ENCODE measurements around the gene TBC1D2.

TBC1D2 gene

DNA sequence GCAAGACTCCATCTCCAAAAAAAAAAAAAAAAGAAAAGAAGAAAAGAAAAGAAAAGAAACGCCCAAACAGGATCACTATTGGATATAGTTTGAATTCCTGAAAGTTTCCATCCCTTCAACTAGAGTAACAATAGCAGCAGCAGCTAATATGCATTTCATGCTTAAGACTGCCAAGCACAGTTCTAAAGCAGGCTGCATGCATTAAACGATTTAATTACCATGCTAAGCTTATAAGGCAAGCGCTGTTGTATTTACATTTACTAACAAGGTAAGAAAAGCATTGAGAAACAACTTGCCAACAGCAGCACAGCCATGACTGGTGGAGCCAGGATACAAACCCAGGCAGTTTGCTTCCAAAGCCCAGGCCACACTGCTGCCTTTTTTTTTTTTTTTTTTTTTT, 13.0 kb downstream of the TBC1D2 start:
- TF ChIP-seq, protein P1, sequence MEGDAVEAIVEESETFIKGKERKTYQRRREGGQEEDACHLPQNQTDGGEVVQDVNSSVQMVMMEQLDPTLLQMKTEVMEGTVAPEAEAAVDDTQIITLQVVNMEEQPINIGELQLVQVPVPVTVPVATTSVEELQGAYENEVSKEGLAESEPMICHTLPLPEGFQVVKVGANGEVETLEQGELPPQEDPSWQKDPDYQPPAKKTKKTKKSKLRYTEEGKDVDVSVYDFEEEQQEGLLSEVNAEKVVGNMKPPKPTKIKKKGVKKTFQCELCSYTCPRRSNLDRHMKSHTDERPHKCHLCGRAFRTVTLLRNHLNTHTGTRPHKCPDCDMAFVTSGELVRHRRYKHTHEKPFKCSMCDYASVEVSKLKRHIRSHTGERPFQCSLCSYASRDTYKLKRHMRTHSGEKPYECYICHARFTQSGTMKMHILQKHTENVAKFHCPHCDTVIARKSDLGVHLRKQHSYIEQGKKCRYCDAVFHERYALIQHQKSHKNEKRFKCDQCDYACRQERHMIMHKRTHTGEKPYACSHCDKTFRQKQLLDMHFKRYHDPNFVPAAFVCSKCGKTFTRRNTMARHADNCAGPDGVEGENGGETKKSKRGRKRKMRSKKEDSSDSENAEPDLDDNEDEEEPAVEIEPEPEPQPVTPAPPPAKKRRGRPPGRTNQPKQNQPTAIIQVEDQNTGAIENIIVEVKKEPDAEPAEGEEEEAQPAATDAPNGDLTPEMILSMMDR (IDR thresholded peaks at IDR 0.05; ENCODE audit: low read length, missing control alignments) = no peak
- DNase-seq (ENCODE audit: low read depth) = no peak
- H3K4me3 ChIP-seq (replicated peaks; ENCODE audit: low read depth, low read length) = no peak overlapping the region

- H3K4me3 ChIP-seq (replicated peaks; ENCODE audit: low read depth, low read length) = no peak overlapping the region
- no peak for DNase-seq (ENCODE audit: low read depth)
- TF ChIP-seq, protein P1 (IDR thresholded peaks at IDR 0.05; ENCODE audit: low read length, missing control alignments) = peak; percentile 17
Observed at GRCh38 chr9:98241357-98242300, 13.8 kb downstream of the TBC1D2 start.

DNA sequence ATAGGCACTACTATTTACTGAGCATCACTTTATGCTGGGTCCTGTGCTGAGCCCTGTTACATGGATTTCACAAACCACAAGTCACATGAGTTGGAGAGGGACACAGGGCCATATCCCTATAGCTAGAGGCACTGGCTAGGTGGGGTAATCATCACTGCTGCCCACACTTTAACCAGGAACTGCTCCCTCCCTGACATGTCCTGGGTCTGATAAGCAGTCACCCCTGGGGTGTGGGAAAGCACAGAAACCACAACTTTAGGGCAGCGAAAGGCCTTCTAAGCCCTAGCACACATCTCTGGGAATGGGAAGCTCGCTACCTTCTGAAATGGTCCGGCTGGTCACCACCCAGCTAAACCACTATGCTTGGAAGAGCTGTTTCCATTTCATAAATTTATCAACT, 15.0 kb downstream of the TBC1D2 start:
- TF ChIP-seq, protein P1 (IDR thresholded peaks at IDR 0.05; ENCODE audit: low read length, missing control alignments) = no peak
- DNase-seq (ENCODE audit: low read depth) = no peak
- no peak overlapping the region for H3K4me3 ChIP-seq (replicated peaks; ENCODE audit: low read depth, low read length)

DNA sequence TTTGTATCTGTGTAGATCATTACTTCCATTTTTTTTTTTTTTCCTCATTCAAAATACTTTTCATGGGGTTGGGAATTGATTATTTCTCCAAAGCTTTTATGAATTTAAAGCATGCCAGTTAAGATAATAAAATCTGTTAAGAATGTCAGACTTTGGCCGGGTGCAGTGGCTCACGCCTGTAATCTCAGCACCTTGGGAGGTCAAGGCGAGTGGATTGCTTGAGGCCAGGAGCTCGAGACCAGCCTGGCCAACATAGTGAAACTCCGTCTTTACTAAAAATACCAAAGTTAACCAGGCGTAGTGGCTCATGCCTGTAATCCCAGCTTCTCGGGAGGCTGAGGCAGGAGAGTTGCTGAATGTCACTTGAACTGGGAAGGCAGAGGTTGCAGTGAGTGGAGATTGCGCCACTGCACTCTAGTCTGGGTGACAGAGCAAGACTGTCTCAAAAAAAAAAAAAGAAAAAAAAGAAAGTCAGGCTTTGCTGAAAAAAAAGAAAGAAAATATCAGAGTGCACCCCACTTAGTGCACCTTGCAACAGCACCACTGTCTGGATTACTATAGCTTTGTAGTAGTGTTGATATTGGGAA, 18.5 kb downstream of the TBC1D2 start:
- TF ChIP-seq, protein P1 (IDR thresholded peaks at IDR 0.05; ENCODE audit: low read length, missing control alignments) = no peak
- DNase-seq (ENCODE audit: low read depth) = no peak

GRCh38 chr9:98235126-98235525, 20.3 kb downstream of the TBC1D2 start:
- no peak for DNase-seq (ENCODE audit: low read depth)
- TF ChIP-seq, protein P1 (IDR thresholded peaks at IDR 0.05; ENCODE audit: low read length, missing control alignments) = no peak
- no peak overlapping the region for H3K4me3 ChIP-seq (replicated peaks; ENCODE audit: low read depth, low read length)

More for the DNA sequence above, 18.5 kb downstream of the TBC1D2 start:
- no peak overlapping the region for H3K4me3 ChIP-seq (replicated peaks; ENCODE audit: low read depth, low read length)

- no peak for DNase-seq (ENCODE audit: low read depth)
- TF ChIP-seq, protein P1 (IDR thresholded peaks at IDR 0.05; ENCODE audit: low read length, missing control alignments) = peak; percentile 5
- H3K4me3 ChIP-seq (replicated peaks; ENCODE audit: low read depth, low read length) = no peak overlapping the region
Observed at GRCh38 chr9:98234245-98234825, 21.1 kb downstream of the TBC1D2 start.

Measured in fibroblast of pulmonary artery (primary cell).